Sigmoid colon (tissue), 4 donors: ENCODE data around the gene SPATA19.

ENCODE experiments used
- CTCF ChIP-seq, 4 experiments: fragments of 450-650 bp in 3 of 4; fragments of 200-600 bp in 1 of 4; IDR thresholded peaks; one replicate each; pipeline ENCODE4 v1.5.1; 2016 to 2019; ENCODE audit warnings: antibody characterized with exemption in 4 of 4, mild to moderate bottlenecking in 3 of 4, moderate library complexity in 2 of 4
- POLR2A ChIP-seq, 2 donors: fragments of 450-650 bp; IDR thresholded peaks; one replicate each; pipeline ENCODE4 v1.6.1; 2016; ENCODE audit warnings: antibody characterized with exemption in 2 of 2, mild to moderate bottlenecking in 2 of 2, moderate library complexity in 2 of 2
- POLR2AphosphoS5 ChIP-seq, 4 donors: sonication (generic); formaldehyde crosslinking; IDR thresholded peaks; one replicate each; pipeline ENCODE4 v1.6.1; 2017; ENCODE audit warnings: antibody characterized with exemption in 4 of 4

GRCh38 chr11:133842053-133842452 lies 3.3 kb downstream of the SPATA19 start:
- TF ChIP-seq CTCF (IDR thresholded peaks at IDR 0.05) (no peak), POLR2AphosphoS5 (IDR thresholded peaks at IDR 0.05) (no peak), POLR2A (IDR thresholded peaks at IDR 0.05) (no peak)
